Mesodermal cell (in vitro differentiated cells): ENCODE measurements around the gene ZBTB49.

Source experiments
- H3K27ac ChIP-seq: 2 replicates; pipeline ENCODE4 v1.7.0; 2013; ENCODE audit warnings: mild to moderate bottlenecking, low read depth, low read length, moderate library complexity; ENCODE audit not compliant: severe bottlenecking
- H3K36me3 ChIP-seq: 2 replicates; pipeline ENCODE4 v1.7.1; 2013; ENCODE audit warnings: mild to moderate bottlenecking, low read length, moderate library complexity; ENCODE audit not compliant: control insufficient read depth, insufficient read depth
- H3K4me1 ChIP-seq: one replicate; pipeline ENCODE4 v1.7.1; 2013; ENCODE audit warnings: mild to moderate bottlenecking, low read length; ENCODE audit not compliant: insufficient read depth, control insufficient read depth, poor library complexity, severe bottlenecking
- H3K4me3 ChIP-seq: 2 replicates; pipeline ENCODE4 v1.7.0; 2013; ENCODE audit warnings: low read length, control low read depth, mild to moderate bottlenecking; ENCODE audit not compliant: insufficient read depth, poor library complexity, severe bottlenecking; ENCODE audit errors: extremely low read depth
- H3K9me3 ChIP-seq: 2 replicates; pipeline ENCODE4 v1.7.1; 2013; ENCODE audit warnings: mild to moderate bottlenecking, low read length, moderate library complexity; ENCODE audit not compliant: control insufficient read depth
- WGBS, 2 experiments: methylation state at CpG; one replicate each; pipeline ENCODE4 v1.1.5; 2013; ENCODE audit warnings: missing lambda C conversion rate in 2 of 2; ENCODE audit not compliant: insufficient coverage in 2 of 2; 5-methylcytosine and 5-hydroxymethylcytosine counted together

The ZBTB49 gene

DNA sequence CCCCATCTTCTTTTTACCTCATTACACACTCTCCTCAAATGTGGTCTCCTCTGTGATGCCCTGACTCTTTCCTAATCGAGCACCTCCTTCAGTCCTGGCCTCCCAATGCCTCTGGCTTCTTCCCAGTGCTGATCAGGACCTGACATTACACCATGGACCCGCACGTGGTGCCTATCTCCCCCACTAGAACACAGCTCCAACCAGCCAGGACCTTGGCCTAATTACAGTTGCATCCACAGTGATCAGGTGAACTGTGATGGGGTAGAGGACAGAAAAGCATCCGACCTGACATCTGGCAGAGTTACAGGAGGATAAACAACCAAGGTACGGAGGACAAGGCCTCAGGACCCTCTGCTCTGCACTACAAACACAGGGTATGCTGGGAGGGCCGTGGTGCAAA, 12.5 kb upstream of the ZBTB49 start:
- no peak overlapping the region for H3K4me3 ChIP-seq
- WGBS, 2 experiments = 50 to 63% methylated on average over 2 to 3 of the region's 6 CpGs
- H3K9me3 ChIP-seq = no peaks in the 10 kb centered on the region
- H3K36me3 ChIP-seq = peaks cover 89% of the 10 kb centered on the region
- H3K4me1 ChIP-seq = no peaks in the 10 kb centered on the region
- no peak overlapping the region for H3K27ac ChIP-seq

DNA sequence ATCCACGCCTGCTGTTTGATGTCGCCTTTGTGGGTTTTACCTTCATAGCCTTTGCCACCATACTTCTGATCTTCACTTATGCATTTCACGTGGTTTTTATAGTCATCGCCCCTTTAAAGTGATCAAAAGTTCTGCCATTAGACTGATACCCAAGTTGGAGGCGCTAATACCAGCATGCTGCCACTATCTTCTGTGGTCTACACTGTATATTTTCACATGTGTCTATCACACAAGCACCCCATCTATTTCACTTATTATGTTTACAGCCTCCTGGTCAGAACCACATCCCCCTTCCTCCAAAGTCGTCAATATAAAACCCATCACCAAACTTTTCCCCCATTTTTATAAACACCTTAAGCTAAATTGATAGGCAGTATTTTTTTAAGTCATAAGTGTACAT, 8.3 kb upstream of the ZBTB49 start:
- Histone ChIP-seq H3K4me1 (no peaks in the 10 kb centered on the region), H3K36me3 (peaks cover 87% of the 10 kb centered on the region), H3K4me3 (no peak overlapping the region), H3K9me3 (no peaks in the 10 kb centered on the region), H3K27ac (no peak overlapping the region)
- 92 to 94% methylated on average over 5 of the region's 6 CpGs for WGBS, 2 experiments

DNA sequence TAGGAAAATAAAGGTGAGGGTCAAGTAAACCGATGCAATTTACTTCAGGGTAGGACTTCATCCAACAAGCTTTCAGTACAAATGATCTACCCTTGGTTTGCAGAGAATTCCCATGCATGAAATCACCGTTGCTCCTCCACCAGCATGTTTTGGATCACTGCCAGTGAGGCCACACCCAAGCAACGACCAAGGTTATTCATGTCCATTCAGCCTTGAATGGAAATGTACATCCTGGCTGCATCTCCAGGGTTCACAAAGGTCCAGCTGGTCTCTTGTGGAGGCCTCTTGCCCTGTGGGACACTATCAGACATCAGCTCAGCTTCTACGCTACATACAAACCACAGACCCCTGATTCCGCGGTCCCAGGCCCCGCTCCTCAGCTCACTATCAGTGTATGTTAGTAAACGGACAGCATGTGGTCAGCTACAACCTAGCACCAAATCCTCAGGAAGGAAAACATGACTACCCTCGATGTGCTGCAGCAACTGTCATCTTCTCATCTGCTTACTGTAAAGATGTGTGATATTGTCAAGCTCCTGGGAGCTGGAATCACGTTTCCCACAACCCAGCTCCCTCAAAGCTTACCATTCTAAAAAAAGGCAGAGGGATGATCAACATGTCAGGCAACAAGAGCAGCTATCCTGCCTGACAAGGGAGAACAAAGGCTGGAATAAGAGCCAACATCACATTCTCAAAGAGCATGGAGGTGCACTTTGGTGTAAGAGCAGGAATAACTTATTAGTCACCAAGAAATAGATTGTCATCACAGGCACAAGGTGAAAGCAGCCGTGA, 5.0 kb upstream of the ZBTB49 start:
- Histone ChIP-seq H3K9me3 (no peaks in the 10 kb centered on the region), H3K36me3 (peaks cover 65% of the 10 kb centered on the region), H3K4me3 (no peak overlapping the region), H3K4me1 (peaks cover 4% of the 10 kb centered on the region), H3K27ac (no peak overlapping the region)
- WGBS, 2 experiments = 95 to 100% methylated on average over 4 to 6 of the region's 11 CpGs

- Histone ChIP-seq H3K4me1 (peaks cover 8% of the 10 kb centered on the region), H3K4me3 (no peak overlapping the region), H3K9me3 (no peaks in the 10 kb centered on the region), H3K27ac (no peak overlapping the region), H3K36me3 (peaks cover 44% of the 10 kb centered on the region)
Observed at GRCh38 chr4:4288098-4288497, 2.0 kb upstream of the ZBTB49 start.

DNA sequence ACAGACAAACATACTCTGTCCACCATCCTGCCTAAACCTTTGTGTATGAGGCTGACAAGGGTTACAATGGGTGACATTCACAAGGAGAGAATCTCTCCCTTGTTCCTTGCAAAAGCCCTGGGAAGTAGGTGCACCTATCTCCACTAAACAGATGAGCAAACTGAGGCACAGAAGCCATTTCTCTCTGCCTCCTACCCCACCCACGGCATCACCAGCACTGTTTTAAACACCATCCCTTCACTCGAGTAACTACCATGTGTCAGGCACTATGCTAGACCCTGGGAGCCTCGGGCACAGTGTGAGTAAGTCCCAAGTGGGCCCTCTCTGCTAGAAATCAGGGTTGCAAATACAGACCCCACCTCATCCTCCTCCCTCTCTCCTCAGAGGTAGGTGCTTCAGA, 996 bp upstream of the ZBTB49 start:
- Histone ChIP-seq H3K27ac (no peak overlapping the region), H3K36me3 (peaks cover 36% of the 10 kb centered on the region), H3K9me3 (no peaks in the 10 kb centered on the region), H3K4me3 (peak overlapping the region; percentile 89), H3K4me1 (peaks cover 8% of the 10 kb centered on the region)
- WGBS, 2 experiments = 25 to 29% methylated on average over 3 of the region's 3 CpGs

- 0% methylated on average over 10 of the region's 10 CpGs for WGBS, 2 experiments
Observed at GRCh38 chr4:4289597-4289940, 482 bp upstream of the ZBTB49 start.

GRCh38 chr4:4293279-4293678, 3.2 kb downstream of the ZBTB49 start:
- Histone ChIP-seq H3K4me1 (peaks cover 8% of the 10 kb centered on the region), H3K27ac (no peak overlapping the region), H3K4me3 (no peak overlapping the region), H3K9me3 (no peaks in the 10 kb centered on the region), H3K36me3 (peaks cover 7% of the 10 kb centered on the region)
- 75 to 100% methylated on average over 1 to 2 of the region's 3 CpGs for WGBS, 2 experiments

More at GRCh38 chr4:4289597-4289940, 482 bp upstream of the ZBTB49 start:
- Histone ChIP-seq H3K4me1 (peaks cover 8% of the 10 kb centered on the region), H3K36me3 (peaks cover 31% of the 10 kb centered on the region), H3K9me3 (no peaks in the 10 kb centered on the region), H3K27ac (no peak overlapping the region), H3K4me3 (peak overlapping the region; percentile 89)

- H3K36me3 ChIP-seq = peaks cover 19% of the 10 kb centered on the region
- 100% methylated on average over 2 to 5 of the region's 5 CpGs for WGBS, 2 experiments
- peaks cover 3% of the 10 kb centered on the region for H3K4me1 ChIP-seq
- no peaks in the 10 kb centered on the region for H3K9me3 ChIP-seq
- no peak overlapping the region for H3K4me3 ChIP-seq
- no peak overlapping the region for H3K27ac ChIP-seq
Observed at GRCh38 chr4:4296283-4296846, 6.3 kb downstream of the ZBTB49 start.

DNA sequence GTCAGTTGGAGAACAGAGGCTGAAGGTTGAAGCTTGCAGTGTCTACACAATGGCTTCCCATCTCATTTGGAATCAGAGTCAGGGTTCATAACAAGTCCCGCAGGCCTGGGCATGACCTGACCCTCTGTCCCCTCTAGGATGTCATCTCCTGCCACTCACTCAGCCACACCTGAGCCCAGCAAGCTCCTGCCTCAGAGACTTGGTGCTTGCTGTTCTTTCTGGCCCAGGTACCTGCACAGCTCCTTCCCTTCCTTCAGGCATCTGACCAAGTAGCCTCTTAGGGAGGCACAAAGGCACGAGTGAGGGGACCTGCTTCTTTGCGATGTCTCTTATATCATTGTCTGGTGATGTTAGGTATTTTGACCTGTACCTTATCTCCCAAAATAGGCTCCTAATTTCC, 9.0 kb downstream of the ZBTB49 start:
- H3K36me3 ChIP-seq = peaks cover 19% of the 10 kb centered on the region
- H3K4me1 ChIP-seq = no peaks in the 10 kb centered on the region
- H3K9me3 ChIP-seq = no peaks in the 10 kb centered on the region
- H3K27ac ChIP-seq = no peak overlapping the region
- no peak overlapping the region for H3K4me3 ChIP-seq
- WGBS, 2 experiments = 83 to 88% methylated on average over 1 of the region's 3 CpGs

GRCh38 chr4:4302001-4302400, 11.9 kb downstream of the ZBTB49 start:
- Histone ChIP-seq H3K27ac (no peak overlapping the region), H3K9me3 (no peaks in the 10 kb centered on the region)
- 94 to 97% methylated on average over 5 of the region's 5 CpGs for WGBS, 2 experiments

DNA sequence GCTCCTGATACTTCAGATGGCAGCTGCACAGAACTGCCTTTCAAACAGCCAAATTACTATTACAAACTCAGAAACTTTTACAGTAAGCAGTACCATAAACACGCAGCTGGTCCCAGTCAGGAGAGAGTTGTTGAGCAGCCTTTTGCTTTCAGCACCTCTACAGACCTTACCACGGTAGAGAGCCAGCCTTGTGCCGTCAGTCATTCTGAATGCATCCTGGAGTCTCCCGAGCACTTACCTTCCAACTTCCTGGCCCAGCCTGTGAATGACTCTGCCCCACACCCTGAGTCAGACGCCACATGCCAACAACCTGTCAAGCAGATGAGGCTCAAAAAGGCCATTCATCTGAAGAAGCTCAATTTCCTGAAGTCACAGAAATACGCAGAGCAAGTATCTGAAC, 12.4 kb downstream of the ZBTB49 start:
- peaks cover 34% of the 10 kb centered on the region for H3K36me3 ChIP-seq

More at GRCh38 chr4:4302001-4302400, 11.9 kb downstream of the ZBTB49 start:
- Histone ChIP-seq H3K36me3 (peaks cover 30% of the 10 kb centered on the region), H3K4me1 (no peaks in the 10 kb centered on the region), H3K4me3 (no peak overlapping the region)

More for the DNA sequence above, 12.4 kb downstream of the ZBTB49 start:
- no peak overlapping the region for H3K27ac ChIP-seq
- no peaks in the 10 kb centered on the region for H3K4me1 ChIP-seq
- no peaks in the 10 kb centered on the region for H3K9me3 ChIP-seq
- H3K4me3 ChIP-seq = no peak overlapping the region
- WGBS, 2 experiments = 84 to 93% methylated on average over 6 of the region's 6 CpGs
